HCT116 (cell line): ENCODE results near the gene ASCL4. TPM values are rescaled to one million over a fixed set of nuclear protein-coding genes. Genes with fewer than 3 reads are reported as not detected.

ENCODE experiments used
- ATAC-seq: fragments of 200-7000 bp; cut with Tn5 transposase; 2 replicates; pipeline ENCODE4 v1.9.1; 2020; ENCODE audit warnings: mild to moderate bottlenecking, moderate library complexity
- BruUV-seq: library from RNA; stranded (reverse); fragments of 400-500 nt; replicated peaks from 2 replicates; lab custom pipeline; 2021; lab: Mats Ljungman, UMichigan
- CTCF ChIA-PET: fragments of 300-600 bp; sonication (Branson Sonifier 250); formaldehyde crosslinking; loops from one replicate; lab custom pipeline; 2021; ENCODE audit warnings: antibody characterized with exemption; lab: Charles Lee
- POLR2A ChIA-PET: fragments of 300-600, 350-600 bp; sonication (Branson Sonifier 250); formaldehyde crosslinking; loops from one replicate; lab custom pipeline; 2021; ENCODE audit warnings: antibody characterized with exemption; lab: Charles Lee
- RAD21 ChIA-PET, 2 experiments: fragments of 300-600 bp; sonication (Branson Sonifier 250); formaldehyde crosslinking; loops; one replicate each; lab custom pipeline; 2023; ENCODE audit warnings: low total read pairs in 2 of 2; ENCODE audit not compliant: uncharacterized antibody in 2 of 2, unreplicated experiment in 2 of 2, low non-redundant PET in 1 of 2; lab: Charles Lee
- DNase-seq: peaks from one replicate; pipeline ENCODE4 v3.0.0-alpha.2; 2010; ENCODE audit warnings: low read depth, low spot score
- H2AFZ ChIP-seq: fragments of 200-600 bp; shearing (Covaris generic), sonication (generic); 2 replicates; pipeline ENCODE4 v1.6.1; 2017; ENCODE audit warnings: low read depth, mixed run types, mixed read lengths, antibody characterized with exemption, low read length; ENCODE audit not compliant: poor library complexity, severe bottlenecking
- H3K27ac ChIP-seq: 2 replicates; pipeline ENCODE4 v1.5.1; 2012; ENCODE audit warnings: low read depth, low read length
- H3K27me3 ChIP-seq: fragments of 200-600 bp; sonication (generic); 2 replicates; pipeline ENCODE4 v1.6.1; 2016; ENCODE audit warnings: mixed run types, low read length, mixed read lengths; ENCODE audit not compliant: insufficient read depth
- H3K36me3 ChIP-seq, 2 experiments: fragments of 200-500 bp in 1 of 2; fragments of 200-600 bp in 1 of 2; sonication (Bioruptor generic) in 1 of 2; sonication (generic) in 1 of 2; 2 replicates each; pipeline versions ENCODE4 v1.5.1 to v1.6.1; 2014 to 2016; ENCODE audit warnings: low read length in 2 of 2, inconsistent platforms in 1 of 2, mixed read lengths in 1 of 2, mixed run types in 1 of 2; ENCODE audit not compliant: insufficient read depth in 2 of 2, control insufficient read depth in 1 of 2
- H3K4me1 ChIP-seq, 2 experiments: fragments of 200-600 bp in 1 of 2; sonication (generic) in 1 of 2; 2 replicates each; pipeline versions ENCODE4 v1.5.1 to v1.6.1; 2012 to 2017; ENCODE audit warnings: low read length in 2 of 2, inconsistent platforms in 1 of 2, mild to moderate bottlenecking in 1 of 2, mixed read lengths in 1 of 2, mixed run types in 1 of 2, moderate library complexity in 1 of 2; ENCODE audit not compliant: insufficient read depth in 2 of 2, control insufficient read depth in 1 of 2
- H3K4me2 ChIP-seq: fragments of 200-600 bp; sonication (generic); 2 replicates; pipeline ENCODE4 v1.6.1; 2017; ENCODE audit warnings: mixed run types, low read length, mixed read lengths
- H3K4me3 ChIP-seq, 2 experiments: fragments of 200-600 bp in 1 of 2; sonication (generic) in 1 of 2; replicated peaks in 1 of 2; 2 replicates each; pipeline ENCODE4 v1.5.1; 2011 to 2016; ENCODE audit warnings: low read length in 2 of 2, control low read depth in 1 of 2, low read depth in 1 of 2, mild to moderate bottlenecking in 1 of 2, mixed read lengths in 1 of 2, mixed run types in 1 of 2
- H3K79me2 ChIP-seq: fragments of 200-600 bp; sonication (generic); 2 replicates; pipeline ENCODE4 v1.6.1; 2017; ENCODE audit warnings: mild to moderate bottlenecking, mixed run types, low read length, moderate library complexity, mixed read lengths; ENCODE audit not compliant: insufficient read depth
- H3K9ac ChIP-seq: fragments of 200-600 bp; sonication (generic); 2 replicates; pipeline ENCODE4 v1.6.1; 2016; ENCODE audit warnings: low read length, mixed read lengths
- H3K9me2 ChIP-seq: fragments of 200-600 bp; sonication (generic), shearing (Covaris generic); 2 replicates; pipeline ENCODE4 v1.6.1; 2017; ENCODE audit warnings: mixed run types, mild to moderate bottlenecking, moderate library complexity; ENCODE audit not compliant: insufficient read depth
- H3K9me3 ChIP-seq, 2 experiments: fragments of 200-500 bp in 1 of 2; fragments of 200-600 bp in 1 of 2; sonication (Bioruptor generic) in 1 of 2; sonication (generic) in 1 of 2; 2 replicates each; pipeline ENCODE4 v1.6.1; 2014 to 2017; ENCODE audit warnings: low read length in 2 of 2, mixed read lengths in 2 of 2, inconsistent platforms in 1 of 2, low read depth in 1 of 2, mild to moderate bottlenecking in 1 of 2, mixed run types in 1 of 2, moderate library complexity in 1 of 2; ENCODE audit not compliant: control insufficient read depth in 1 of 2, insufficient read depth in 1 of 2
- H4K20me1 ChIP-seq: fragments of 200-600 bp; sonication (generic), shearing (Covaris generic); 2 replicates; pipeline ENCODE4 v1.6.1; 2017; ENCODE audit warnings: mixed run types, mild to moderate bottlenecking, moderate library complexity; ENCODE audit not compliant: insufficient read depth
- CBX3 ChIP-seq: IDR thresholded peaks from 2 replicates; pipeline ENCODE4 v1.6.1; 2012; ENCODE audit warnings: low read depth
- EGR1 ChIP-seq: IDR thresholded peaks from 2 replicates; pipeline ENCODE4 v1.6.1; 2012; ENCODE audit warnings: low read depth
- EZH2 ChIP-seq: fragments of 200-600 bp; sonication (generic); IDR thresholded peaks from 2 replicates; pipeline ENCODE4 v1.6.1; 2017; ENCODE audit warnings: antibody characterized with exemption, mixed run types
- EZH2phosphoT487 ChIP-seq: fragments of 200-600 bp; IDR thresholded peaks from 2 replicates; pipeline ENCODE4 v1.6.1; 2018; ENCODE audit warnings: antibody characterized with exemption, borderline replicate concordance
- FOSL1 ChIP-seq: IDR thresholded peaks from 2 replicates; pipeline ENCODE4 v1.6.1; 2012; ENCODE audit warnings: low read depth
- JUND ChIP-seq: IDR thresholded peaks from 2 replicates; pipeline ENCODE4 v1.6.1; 2012
- MAX ChIP-seq: IDR thresholded peaks from 2 replicates; pipeline ENCODE4 v1.6.1; 2012
- POLR2A ChIP-seq: IDR thresholded peaks from 2 replicates; pipeline ENCODE4 v1.7.0; 2011; ENCODE audit warnings: borderline replicate concordance; ENCODE audit not compliant: insufficient read depth, insufficient read length; ENCODE audit errors: extremely low read depth
- RAD21 ChIP-seq: IDR thresholded peaks from 2 replicates; pipeline ENCODE4 v1.6.1; 2012; ENCODE audit warnings: low read depth, mild to moderate bottlenecking
- SIN3A ChIP-seq: IDR thresholded peaks from 2 replicates; pipeline ENCODE4 v1.6.1; 2012; ENCODE audit warnings: low read depth
- SP1 ChIP-seq: IDR thresholded peaks from 2 replicates; pipeline ENCODE4 v1.6.1; 2012; ENCODE audit warnings: low read depth
- SRF ChIP-seq: IDR thresholded peaks from 2 replicates; pipeline ENCODE4 v1.6.1; 2012; ENCODE audit warnings: low read depth
- TCF7L2 ChIP-seq: IDR thresholded peaks from 2 replicates; pipeline ENCODE4 v1.7.0; 2011; ENCODE audit warnings: borderline replicate concordance, inconsistent platforms; ENCODE audit not compliant: insufficient read depth, insufficient read length; ENCODE audit errors: extremely low read depth
- ZNF274 ChIP-seq: fragments of 200-500 bp; sonication (Bioruptor generic); IDR thresholded peaks from 2 replicates; pipeline ENCODE4 v1.6.1; 2014; ENCODE audit warnings: mild to moderate bottlenecking, low read depth, low read length, inconsistent platforms
- intact Hi-C: fragments of 100-400 bp; cut with micrococcal nuclease; formaldehyde crosslinking; loops from 2 replicates; pipeline ENCODE4 v1.10.0; 2022
- total RNA-seq: library from RNA; stranded (reverse); gene quantifications from one replicate; pipeline ENCODE4 v1.2.1, GENCODE V29; 2021; ENCODE audit not compliant: unreplicated experiment
- TF ChIP-seq, protein P1 (sequence below): IDR thresholded peaks from 2 replicates; pipeline ENCODE4 v1.6.1; 2012; ENCODE audit warnings: low read depth
- TF ChIP-seq, protein P2 (sequence below), 3 experiments: fragments of 200-600 bp in 1 of 3; sonication (generic) in 1 of 3; IDR thresholded peaks in 2 of 3; conservative IDR thresholded peaks in 1 of 3; 2 replicates each; pipeline ENCODE4 v1.5.1; 2012 to 2017; ENCODE audit warnings: low read depth in 2 of 3, low read length in 2 of 3, antibody characterized with exemption in 1 of 3, borderline replicate concordance in 1 of 3, control low read depth in 1 of 3, mild to moderate bottlenecking in 1 of 3, mixed read lengths in 1 of 3, mixed run types in 1 of 3, moderate library complexity in 1 of 3; ENCODE audit not compliant: insufficient read depth in 1 of 3

Gene ASCL4
- total RNA-seq, 1 experiment from 2014 or later, result not detected

DNA sequence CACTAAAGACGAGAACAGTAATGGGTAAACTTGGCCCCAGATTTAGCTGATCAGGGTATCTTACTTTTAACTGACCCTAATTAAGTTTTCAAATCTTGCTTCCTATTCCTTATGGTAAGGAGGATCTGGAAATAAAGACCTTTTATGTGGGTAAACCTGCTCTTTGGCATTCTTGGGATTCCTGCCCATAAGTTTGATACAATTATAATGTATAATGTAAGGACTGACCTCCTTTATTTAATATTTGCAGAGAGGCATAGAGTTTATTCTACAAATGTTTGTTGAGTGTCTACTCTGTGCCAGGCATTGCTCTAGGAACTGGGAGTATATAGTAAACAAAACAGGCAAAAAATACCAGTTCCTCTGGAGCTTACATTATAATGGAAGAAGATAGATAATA lies 9.2 kb upstream of the ASCL4 start:
- Histone ChIP-seq H2AFZ (no peak overlapping the region), H3K4me1 (peaks cover 3 to 6% of the 10 kb centered on the region in 2 experiments; a peak in 1 of 4 replicates), H3K27me3 (no peaks in the 10 kb centered on the region), H3K9ac (no peak overlapping the region), H4K20me1 (no peaks in the 10 kb centered on the region), H3K36me3 (no peaks in the 10 kb centered on the region), H3K4me2 (no peak overlapping the region), H3K79me2 (peaks cover 3% of the 10 kb centered on the region), H3K4me3 (no peak overlapping the region), H3K27ac (no peak overlapping the region), H3K9me3 (no peaks in the 10 kb centered on the region), H3K9me2 (no peaks in the 10 kb centered on the region)
- no peak for TF ChIP-seq EGR1
- TF ChIP-seq SP1, result no peak
- TF ChIP-seq CBX3, result no peak
- no peak for TF ChIP-seq TCF7L2
- no TSS peak for BruUV-seq
- intact Hi-C loops, result no loop called here
- RAD21 ChIA-PET, result no interaction called here
- DNase-seq (no peak), ATAC-seq (no peak)
- CTCF ChIA-PET, result no interaction called here
- POLR2A ChIA-PET, result no interaction called here

DNA sequence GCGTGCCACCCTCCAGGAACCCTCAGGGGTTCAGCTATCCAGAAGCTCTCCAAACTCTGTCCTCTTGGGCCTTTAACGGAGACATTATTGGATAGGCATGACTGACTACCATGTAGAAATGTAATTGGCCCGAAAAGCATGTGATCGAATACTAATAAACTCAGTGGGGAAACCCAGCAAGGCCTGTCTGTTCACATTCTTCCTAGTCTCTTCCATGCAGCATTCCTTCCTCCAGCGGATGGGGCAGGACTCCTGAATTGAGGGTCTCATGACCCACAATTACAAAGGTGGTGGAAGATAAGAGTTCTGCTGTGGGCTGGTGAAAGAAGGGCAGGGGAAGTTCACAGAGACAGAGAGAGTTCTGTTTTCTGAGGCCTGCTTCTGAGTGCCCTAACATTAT lies 7.0 kb upstream of the ASCL4 start:
- Histone ChIP-seq H3K9me2 (no peaks in the 10 kb centered on the region), H3K36me3 (no peaks in the 10 kb centered on the region), H3K9ac (no peak overlapping the region), H3K9me3 (no peaks in the 10 kb centered on the region), H3K4me2 (no peak overlapping the region), H3K27me3 (no peaks in the 10 kb centered on the region), H2AFZ (no peak overlapping the region), H3K4me1 (no peaks in the 10 kb centered on the region), H3K79me2 (no peaks in the 10 kb centered on the region), H3K27ac (no peak overlapping the region), H4K20me1 (no peaks in the 10 kb centered on the region), H3K4me3 (no peak overlapping the region)
- ChIA-PET RAD21 (no interaction called here), POLR2A (no interaction called here), CTCF (no interaction called here)
- no TSS peak for BruUV-seq
- TF ChIP-seq EZH2phosphoT487 (no peak), RAD21 (no peak), SP1 (no peak), EGR1 (no peak), MAX (no peak), SRF (no peak), EZH2 (no peak), FOSL1 (no peak), SIN3A (no peak), JUND (no peak), POLR2A (no peak), ZNF274 (no peak)
- TF ChIP-seq, protein P1, sequence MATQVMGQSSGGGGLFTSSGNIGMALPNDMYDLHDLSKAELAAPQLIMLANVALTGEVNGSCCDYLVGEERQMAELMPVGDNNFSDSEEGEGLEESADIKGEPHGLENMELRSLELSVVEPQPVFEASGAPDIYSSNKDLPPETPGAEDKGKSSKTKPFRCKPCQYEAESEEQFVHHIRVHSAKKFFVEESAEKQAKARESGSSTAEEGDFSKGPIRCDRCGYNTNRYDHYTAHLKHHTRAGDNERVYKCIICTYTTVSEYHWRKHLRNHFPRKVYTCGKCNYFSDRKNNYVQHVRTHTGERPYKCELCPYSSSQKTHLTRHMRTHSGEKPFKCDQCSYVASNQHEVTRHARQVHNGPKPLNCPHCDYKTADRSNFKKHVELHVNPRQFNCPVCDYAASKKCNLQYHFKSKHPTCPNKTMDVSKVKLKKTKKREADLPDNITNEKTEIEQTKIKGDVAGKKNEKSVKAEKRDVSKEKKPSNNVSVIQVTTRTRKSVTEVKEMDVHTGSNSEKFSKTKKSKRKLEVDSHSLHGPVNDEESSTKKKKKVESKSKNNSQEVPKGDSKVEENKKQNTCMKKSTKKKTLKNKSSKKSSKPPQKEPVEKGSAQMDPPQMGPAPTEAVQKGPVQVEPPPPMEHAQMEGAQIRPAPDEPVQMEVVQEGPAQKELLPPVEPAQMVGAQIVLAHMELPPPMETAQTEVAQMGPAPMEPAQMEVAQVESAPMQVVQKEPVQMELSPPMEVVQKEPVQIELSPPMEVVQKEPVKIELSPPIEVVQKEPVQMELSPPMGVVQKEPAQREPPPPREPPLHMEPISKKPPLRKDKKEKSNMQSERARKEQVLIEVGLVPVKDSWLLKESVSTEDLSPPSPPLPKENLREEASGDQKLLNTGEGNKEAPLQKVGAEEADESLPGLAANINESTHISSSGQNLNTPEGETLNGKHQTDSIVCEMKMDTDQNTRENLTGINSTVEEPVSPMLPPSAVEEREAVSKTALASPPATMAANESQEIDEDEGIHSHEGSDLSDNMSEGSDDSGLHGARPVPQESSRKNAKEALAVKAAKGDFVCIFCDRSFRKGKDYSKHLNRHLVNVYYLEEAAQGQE, result no peak
- TF ChIP-seq, protein P2, sequence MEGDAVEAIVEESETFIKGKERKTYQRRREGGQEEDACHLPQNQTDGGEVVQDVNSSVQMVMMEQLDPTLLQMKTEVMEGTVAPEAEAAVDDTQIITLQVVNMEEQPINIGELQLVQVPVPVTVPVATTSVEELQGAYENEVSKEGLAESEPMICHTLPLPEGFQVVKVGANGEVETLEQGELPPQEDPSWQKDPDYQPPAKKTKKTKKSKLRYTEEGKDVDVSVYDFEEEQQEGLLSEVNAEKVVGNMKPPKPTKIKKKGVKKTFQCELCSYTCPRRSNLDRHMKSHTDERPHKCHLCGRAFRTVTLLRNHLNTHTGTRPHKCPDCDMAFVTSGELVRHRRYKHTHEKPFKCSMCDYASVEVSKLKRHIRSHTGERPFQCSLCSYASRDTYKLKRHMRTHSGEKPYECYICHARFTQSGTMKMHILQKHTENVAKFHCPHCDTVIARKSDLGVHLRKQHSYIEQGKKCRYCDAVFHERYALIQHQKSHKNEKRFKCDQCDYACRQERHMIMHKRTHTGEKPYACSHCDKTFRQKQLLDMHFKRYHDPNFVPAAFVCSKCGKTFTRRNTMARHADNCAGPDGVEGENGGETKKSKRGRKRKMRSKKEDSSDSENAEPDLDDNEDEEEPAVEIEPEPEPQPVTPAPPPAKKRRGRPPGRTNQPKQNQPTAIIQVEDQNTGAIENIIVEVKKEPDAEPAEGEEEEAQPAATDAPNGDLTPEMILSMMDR (IDR thresholded peaks at IDR 0.05 in 2 of 3, conservative IDR thresholded peaks at IDR 0.05 in 1 of 3; ENCODE audit: borderline replicate concordance in 1 of 3, insufficient read depth in 1 of 3, low read depth in 2 of 3, low read length in 2 of 3), result no peak
- DNase-seq (no peak), ATAC-seq (no peak)
- intact Hi-C loops, result no loop called here
